ENCODE measurements around the gene BABAM2. TPM values are rescaled to one million over a fixed set of nuclear protein-coding genes. Genes with fewer than 3 reads are reported as not detected.

BABAM2 gene
- polyA plus RNA-seq, 1 experiment, result 32.6 TPM

DNA sequence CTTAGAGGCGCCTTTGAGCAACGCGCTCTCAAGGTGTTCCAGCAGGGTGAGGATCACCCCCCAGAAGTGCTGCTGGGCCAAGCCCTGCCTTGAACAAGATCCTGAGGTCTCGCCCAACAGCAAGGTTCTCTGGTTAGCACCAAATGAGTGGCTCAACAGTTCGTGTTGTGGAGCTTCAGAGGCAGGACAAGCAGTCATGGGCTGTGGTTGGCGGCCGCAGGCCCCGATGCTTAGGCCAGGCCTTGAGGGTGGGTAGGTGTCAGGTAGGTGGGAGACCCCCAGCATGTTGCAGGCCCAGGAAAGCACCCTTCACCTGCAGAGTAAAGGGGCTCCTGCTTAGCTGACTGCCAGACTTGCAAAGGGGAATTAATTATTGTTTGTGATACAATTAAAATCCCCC, 431.9 kb downstream of the BABAM2 start:
- H3K36me3 ChIP-seq (ENCODE audit: control insufficient read depth, insufficient read depth, low read length), result no peaks in the 10 kb centered on the region
- no peak overlapping the region for H3K4me3 ChIP-seq (ENCODE audit: low read depth, low read length)
- H3K27me3 ChIP-seq (ENCODE audit: control insufficient read depth, insufficient read depth, low read length), result no peaks in the 10 kb centered on the region
- no peak for DNase-seq (ENCODE audit: low read depth)
- ChIA-PET CTCF (no interaction called here), POLR2A (no interaction called here)
- TF ChIP-seq, protein P1, sequence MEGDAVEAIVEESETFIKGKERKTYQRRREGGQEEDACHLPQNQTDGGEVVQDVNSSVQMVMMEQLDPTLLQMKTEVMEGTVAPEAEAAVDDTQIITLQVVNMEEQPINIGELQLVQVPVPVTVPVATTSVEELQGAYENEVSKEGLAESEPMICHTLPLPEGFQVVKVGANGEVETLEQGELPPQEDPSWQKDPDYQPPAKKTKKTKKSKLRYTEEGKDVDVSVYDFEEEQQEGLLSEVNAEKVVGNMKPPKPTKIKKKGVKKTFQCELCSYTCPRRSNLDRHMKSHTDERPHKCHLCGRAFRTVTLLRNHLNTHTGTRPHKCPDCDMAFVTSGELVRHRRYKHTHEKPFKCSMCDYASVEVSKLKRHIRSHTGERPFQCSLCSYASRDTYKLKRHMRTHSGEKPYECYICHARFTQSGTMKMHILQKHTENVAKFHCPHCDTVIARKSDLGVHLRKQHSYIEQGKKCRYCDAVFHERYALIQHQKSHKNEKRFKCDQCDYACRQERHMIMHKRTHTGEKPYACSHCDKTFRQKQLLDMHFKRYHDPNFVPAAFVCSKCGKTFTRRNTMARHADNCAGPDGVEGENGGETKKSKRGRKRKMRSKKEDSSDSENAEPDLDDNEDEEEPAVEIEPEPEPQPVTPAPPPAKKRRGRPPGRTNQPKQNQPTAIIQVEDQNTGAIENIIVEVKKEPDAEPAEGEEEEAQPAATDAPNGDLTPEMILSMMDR (IDR thresholded peaks at IDR 0.05; ENCODE audit: insufficient read depth, low read depth, low read length), result no peak

DNA sequence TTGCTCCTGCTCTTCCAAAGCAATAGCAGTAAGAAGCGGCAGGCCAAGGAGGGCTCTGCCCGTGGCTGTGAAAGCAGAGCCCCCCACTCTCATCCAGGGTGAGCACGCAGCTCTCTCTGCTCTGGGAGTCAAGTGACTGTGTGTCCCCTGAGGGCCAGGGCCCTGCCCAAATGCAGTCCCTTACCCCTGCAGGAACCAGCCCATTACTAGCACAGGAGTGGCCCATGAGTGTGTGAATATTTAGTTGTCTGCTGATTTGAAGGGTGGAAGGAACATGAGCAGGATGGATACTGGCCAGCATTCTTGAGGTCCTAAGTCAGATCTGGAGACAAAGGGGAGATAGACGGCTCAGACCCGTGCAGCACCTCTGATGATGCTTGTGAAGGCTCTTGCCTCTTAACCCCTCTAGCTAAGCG, 432.5 kb downstream of the BABAM2 start:
- DNase-seq (ENCODE audit: low read depth), result no peak
- CTCF ChIA-PET, result interaction anchor here (1.2 to 1.8 kb wide), 2 partner anchors 11 to 15 kb away, joined by 3 to 5 read pairs; no protein-coding TSS in a partner anchor
- TF ChIP-seq, protein P1 (IDR thresholded peaks at IDR 0.05; ENCODE audit: insufficient read depth, low read depth, low read length), result no peak
- Histone ChIP-seq H3K27me3 (ENCODE audit: control insufficient read depth, insufficient read depth, low read length) (no peaks in the 10 kb centered on the region), H3K4me3 (ENCODE audit: low read depth, low read length) (no peak overlapping the region), H3K36me3 (ENCODE audit: control insufficient read depth, insufficient read depth, low read length) (no peaks in the 10 kb centered on the region)
- POLR2A ChIA-PET, result no interaction called here

DNA sequence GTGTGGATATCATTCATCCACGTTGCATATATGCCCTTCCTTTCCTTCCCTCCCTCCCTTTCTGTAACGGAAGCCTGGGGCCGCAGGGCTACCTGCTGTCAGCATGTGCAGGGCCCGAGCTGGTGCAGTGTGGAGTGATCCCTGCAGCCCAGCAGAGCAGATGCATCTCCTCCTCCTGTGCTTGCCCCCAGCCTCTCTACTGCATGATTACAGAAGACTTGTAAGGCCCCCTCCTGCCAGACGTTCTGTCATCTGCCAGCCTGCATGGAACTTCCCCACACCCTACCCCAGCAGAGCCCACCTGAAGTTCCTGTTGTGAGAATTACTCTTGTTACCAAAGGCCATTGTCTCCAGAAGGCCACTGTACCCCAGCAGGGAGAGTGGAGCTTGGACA, 434.6 kb downstream of the BABAM2 start:
- DNase-seq (ENCODE audit: low read depth), result no peak
- ChIA-PET POLR2A (no interaction called here), CTCF (no interaction called here)
- Histone ChIP-seq H3K27me3 (ENCODE audit: control insufficient read depth, insufficient read depth, low read length) (no peaks in the 10 kb centered on the region), H3K36me3 (ENCODE audit: control insufficient read depth, insufficient read depth, low read length) (no peaks in the 10 kb centered on the region), H3K4me3 (ENCODE audit: low read depth, low read length) (no peak overlapping the region)
- TF ChIP-seq, protein P1 (IDR thresholded peaks at IDR 0.05; ENCODE audit: insufficient read depth, low read depth, low read length), result no peak

DNA sequence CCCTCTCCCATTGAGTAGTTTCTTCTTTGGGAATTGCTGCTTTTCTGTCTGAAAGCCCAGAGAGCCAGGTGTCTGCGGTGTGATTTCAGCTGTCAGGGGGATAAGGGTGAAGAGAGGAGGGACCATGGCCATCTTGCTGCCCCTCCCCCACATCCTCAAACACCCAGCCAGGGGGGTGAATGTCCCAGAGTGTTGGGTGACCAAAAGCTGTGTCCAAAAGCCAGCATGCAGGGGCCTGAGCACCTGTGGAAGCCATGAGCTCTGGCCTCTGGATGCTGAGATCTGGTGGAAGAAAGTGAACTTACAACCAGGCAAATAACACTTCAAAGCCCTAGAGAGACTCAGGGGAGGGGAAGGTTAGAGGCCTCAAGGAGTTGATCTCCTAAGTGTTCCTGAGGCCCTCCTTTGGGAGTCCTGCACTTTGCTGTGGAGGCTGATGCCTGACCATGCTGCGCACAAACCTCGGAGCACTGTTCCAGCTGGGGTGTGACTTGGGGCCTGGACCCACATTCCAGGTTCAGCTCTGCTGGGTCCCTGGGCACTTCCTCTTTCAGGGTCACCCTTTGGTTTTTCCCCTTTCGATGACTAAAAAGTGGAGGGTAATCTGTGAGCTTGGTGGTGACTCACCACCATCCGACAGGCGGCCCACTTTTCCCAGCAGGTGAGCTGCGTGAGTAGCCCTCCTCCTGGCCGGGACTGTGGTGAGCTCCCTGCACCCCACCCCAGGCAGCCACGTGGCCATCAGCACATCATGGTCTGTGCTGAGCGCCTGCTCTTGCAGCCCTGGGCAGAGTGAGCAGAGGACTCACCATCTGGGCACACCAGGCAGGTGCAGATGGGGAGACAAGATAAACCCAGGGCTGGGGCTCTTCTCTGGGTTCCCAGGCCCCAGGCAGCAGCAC, 435.3 kb downstream of the BABAM2 start:
- ChIA-PET POLR2A (no interaction called here), CTCF (no interaction called here)
- TF ChIP-seq, protein P1 (IDR thresholded peaks at IDR 0.05; ENCODE audit: insufficient read depth, low read depth, low read length), result no peak
- no peak for DNase-seq (ENCODE audit: low read depth)
- no peaks in the 10 kb centered on the region for H3K27me3 ChIP-seq (ENCODE audit: control insufficient read depth, insufficient read depth, low read length)
- H3K4me3 ChIP-seq (ENCODE audit: low read depth, low read length), result no peak overlapping the region
- no peaks in the 10 kb centered on the region for H3K36me3 ChIP-seq (ENCODE audit: control insufficient read depth, insufficient read depth, low read length)

DNA sequence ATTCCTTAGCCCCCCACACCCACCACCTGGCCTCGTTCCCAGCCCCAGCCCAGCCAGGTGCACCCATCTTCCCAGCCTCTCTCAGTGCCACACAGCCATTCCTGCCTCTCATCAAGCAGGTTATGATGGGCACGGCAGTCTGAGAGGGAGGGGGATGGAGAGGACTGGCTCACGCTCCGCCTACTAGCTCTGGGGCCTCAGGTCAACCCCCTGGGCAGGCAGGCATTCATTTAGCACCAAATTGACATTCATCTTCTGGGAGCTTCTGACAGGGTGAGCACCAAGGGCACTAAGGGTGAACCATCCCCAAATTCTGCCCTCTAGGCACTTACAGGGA, 435.9 kb downstream of the BABAM2 start:
- Histone ChIP-seq H3K4me3 (ENCODE audit: low read depth, low read length) (no peak overlapping the region), H3K36me3 (ENCODE audit: control insufficient read depth, insufficient read depth, low read length) (no peaks in the 10 kb centered on the region), H3K27me3 (ENCODE audit: control insufficient read depth, insufficient read depth, low read length) (no peaks in the 10 kb centered on the region)
- DNase-seq (ENCODE audit: low read depth), result no peak
- POLR2A ChIA-PET, result no interaction called here
- CTCF ChIA-PET, result no interaction called here
- TF ChIP-seq, protein P1 (IDR thresholded peaks at IDR 0.05; ENCODE audit: insufficient read depth, low read depth, low read length), result no peak

Data from BJ (cell line).